GM23338 (cell line): Measurements from ENCODE around the gene PCNX1.

Experiments used
- CTCF ChIP-seq, 2 experiments: fragments of 200-600 bp in 1 of 2; sonication (generic) in 1 of 2; conservative IDR thresholded peaks; 2 replicates each; pipeline versions ENCODE4 v1.5.1 to v1.6.1; 2016 to 2017; ENCODE audit warnings: antibody characterized with exemption in 2 of 2, low read depth in 2 of 2, mild to moderate bottlenecking in 2 of 2, moderate library complexity in 1 of 2
- POLR2AphosphoS5 ChIP-seq: IDR thresholded peaks from 2 replicates; pipeline ENCODE4 v1.6.1; 2016; ENCODE audit warnings: antibody characterized with exemption, low read depth
- REST ChIP-seq: IDR thresholded peaks from one replicate; pipeline ENCODE4 v1.6.1; 2018; ENCODE audit warnings: antibody characterized with exemption; ENCODE audit not compliant: unreplicated experiment

- TF ChIP-seq CTCF (conservative IDR thresholded peaks at IDR 0.05; ENCODE audit: low read depth in 2 of 2), result no peak
- no peak for TF ChIP-seq REST
- TF ChIP-seq POLR2AphosphoS5, result no peak
These were observed 5.1 kb upstream of the PCNX1 start for GRCh38 chr14:70902184-70902583.
